ENCODE measurements around the gene RIT1. TPM values are rescaled to one million over a fixed set of nuclear protein-coding genes. Genes with fewer than 3 reads are reported as not detected.

The RIT1 gene
- total and polyA plus RNA-seq, 2 of the 13 experiments (the other 11 are each of a cell fraction or from before 2014, with no cell fraction given), result 12.2 to 32.2 TPM

- peak; percentile 96 for TF ChIP-seq DZIP1 (CRISPR knock-in tag; IDR thresholded peaks at IDR 0.05)
- no peak for TF ChIP-seq FUBP1 (CRISPR knock-in tag; IDR thresholded peaks at IDR 0.05; ENCODE audit: borderline replicate concordance)
- no peak for TF ChIP-seq ZNF329 (CRISPR knock-in tag; IDR thresholded peaks at IDR 0.05; ENCODE audit: low read depth)
- TF ChIP-seq ZNF547 (CRISPR knock-in tag; IDR thresholded peaks at IDR 0.05), result peak; percentile 10; the same call in 1 of the 2 replicates
- peak; percentile 99 for TF ChIP-seq HOXA3 (CRISPR knock-in tag; IDR thresholded peaks at IDR 0.05)
- 0 out of 2 replicates have a peak, but pooled peaks have one; percentile 2 for TF ChIP-seq ZNF567 (CRISPR knock-in tag; IDR thresholded peaks at IDR 0.05; ENCODE audit: borderline replicate concordance)
- peak; percentile 47; the same call in 1 of the 2 replicates for TF ChIP-seq BCL3 (CRISPR knock-in tag; IDR thresholded peaks at IDR 0.05)
- peak; percentile 79 for TF ChIP-seq IRF2 (CRISPR knock-in tag; IDR thresholded peaks at IDR 0.05)
- TF ChIP-seq NR2F6 (IDR thresholded peaks at IDR 0.05), result no peak
- peak; percentile 41; the same call in 1 of the 2 replicates for TF ChIP-seq NR2F6 (CRISPR knock-in tag; IDR thresholded peaks at IDR 0.05)
- TF ChIP-seq ZNF800 (CRISPR knock-in tag; IDR thresholded peaks at IDR 0.05), result 0 out of 2 replicates have a peak, but pooled peaks have one; percentile 13
- TF ChIP-seq TCF12 (IDR thresholded peaks at IDR 0.05), result no peak
- 0 out of 2 replicates have a peak, but pooled peaks have one; percentile 30 for TF ChIP-seq TCF12 (CRISPR knock-in tag; IDR thresholded peaks at IDR 0.05)
- TF ChIP-seq ZNF530 (CRISPR knock-in tag; IDR thresholded peaks at IDR 0.05; ENCODE audit: low read depth), result no peak
- TF ChIP-seq HNRNPLL (IDR thresholded peaks at IDR 0.05; ENCODE audit: low read depth, low read length, poor library complexity, severe bottlenecking), result peak; percentile 44
- TF ChIP-seq ZFX (CRISPR knock-in tag; IDR thresholded peaks at IDR 0.05; ENCODE audit: low read depth), result peak; percentile 97
- 0 out of 2 replicates have a peak, but pooled peaks have one; percentile 76 for TF ChIP-seq MEIS2 (CRISPR knock-in tag; IDR thresholded peaks at IDR 0.05)
- peak; percentile 95 for TF ChIP-seq ZNF574 (CRISPR knock-in tag; IDR thresholded peaks at IDR 0.05)
Measured at GRCh38 chr1:155934097-155934935, 23.2 kb upstream of the RIT1 start, which contains the start of gene KHDC4 (continued).
